Mucosa of stomach (tissue), 1 donor: ENCODE data around the gene SSC5D.

Experiments used
- H3K27me3 ChIP-seq: one replicate; pipeline ENCODE4 v1.7.0; 2013; ENCODE audit warnings: mild to moderate bottlenecking, low read length; ENCODE audit not compliant: control insufficient read depth, insufficient read depth
- H3K36me3 ChIP-seq: one replicate; pipeline ENCODE4 v1.7.0; 2013; ENCODE audit warnings: low read length; ENCODE audit not compliant: control insufficient read depth, insufficient read depth
- H3K4me1 ChIP-seq: one replicate; pipeline ENCODE4 v1.7.0; 2013; ENCODE audit warnings: mild to moderate bottlenecking, low read length; ENCODE audit not compliant: control insufficient read depth, insufficient read depth
- H3K4me3 ChIP-seq: one replicate; pipeline ENCODE4 v1.7.0; 2013; ENCODE audit warnings: low read length
- H3K9ac ChIP-seq: one replicate; pipeline ENCODE4 v1.7.0; 2013; ENCODE audit warnings: mild to moderate bottlenecking, low read length, moderate library complexity
- H3K9me3 ChIP-seq: one replicate; pipeline ENCODE4 v1.7.0; 2013; ENCODE audit warnings: mild to moderate bottlenecking, low read length, moderate library complexity; ENCODE audit not compliant: control insufficient read depth
- donor health status: Pancreatic carcinoma.

Gene SSC5D

DNA sequence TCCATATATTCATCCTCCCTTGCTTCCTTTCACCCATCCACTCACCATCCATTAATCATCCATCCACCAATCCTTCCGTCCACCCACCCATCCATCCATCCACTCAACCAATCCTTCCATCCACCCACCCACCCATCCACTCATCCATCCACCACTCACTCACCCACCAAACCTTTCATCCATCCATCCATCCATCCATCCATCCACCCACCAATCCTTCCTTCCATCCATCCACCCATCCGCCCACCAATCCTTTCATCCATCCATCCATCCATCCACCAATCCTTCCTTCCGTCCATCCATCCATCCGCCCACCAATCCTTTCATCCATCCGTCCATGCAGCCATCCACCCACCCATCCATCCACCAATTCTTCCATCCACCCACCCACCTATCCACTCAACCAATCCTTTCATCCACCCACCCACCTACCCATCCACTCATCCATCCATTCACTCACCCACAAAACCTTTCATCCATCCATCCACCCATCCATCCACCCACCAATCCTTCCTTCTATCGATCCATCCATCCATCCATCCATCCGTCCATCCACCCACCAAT, 54.1 kb downstream of the SSC5D start:
- Histone ChIP-seq H3K36me3 (no peaks in the 10 kb centered on the region), H3K4me1 (peaks cover 22% of the 10 kb centered on the region)

DNA sequence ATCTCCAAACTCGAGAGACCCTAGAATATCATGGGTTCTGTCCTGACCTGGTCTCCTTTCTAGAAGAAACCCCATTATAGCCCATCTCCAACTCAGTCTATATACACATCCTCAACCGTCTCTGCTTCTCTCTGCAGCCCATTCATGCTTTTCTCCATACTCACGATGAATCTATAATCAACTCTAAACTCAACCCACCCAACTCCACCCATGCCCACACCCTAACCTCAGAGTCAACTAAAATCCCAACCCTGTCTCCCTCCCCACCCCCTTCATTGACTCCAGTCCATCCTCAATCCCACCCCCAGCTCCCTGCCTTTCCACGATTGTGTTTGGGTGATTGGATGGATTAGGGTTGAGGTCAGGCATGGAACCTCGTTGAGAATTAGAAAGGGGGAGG, 55.3 kb downstream of the SSC5D start:
- Histone ChIP-seq H3K9me3 (no peaks in the 10 kb centered on the region), H3K9ac (no peak overlapping the region), H3K27me3 (no peaks in the 10 kb centered on the region), H3K36me3 (no peaks in the 10 kb centered on the region), H3K4me3 (no peak overlapping the region), H3K4me1 (peaks cover 32% of the 10 kb centered on the region)

More for the DNA sequence above, 54.1 kb downstream of the SSC5D start:
- H3K4me3 ChIP-seq: no peak overlapping the region
- no peaks in the 10 kb centered on the region for H3K27me3 ChIP-seq
- no peaks in the 10 kb centered on the region for H3K9me3 ChIP-seq
- H3K9ac ChIP-seq: no peak overlapping the region

GRCh38 chr19:55544014-55544413, 55.8 kb downstream of the SSC5D start:
- Histone ChIP-seq H3K36me3 (no peaks in the 10 kb centered on the region), H3K9ac (no peak overlapping the region), H3K27me3 (no peaks in the 10 kb centered on the region), H3K9me3 (no peaks in the 10 kb centered on the region), H3K4me1 (peaks cover 32% of the 10 kb centered on the region), H3K4me3 (no peak overlapping the region)

DNA sequence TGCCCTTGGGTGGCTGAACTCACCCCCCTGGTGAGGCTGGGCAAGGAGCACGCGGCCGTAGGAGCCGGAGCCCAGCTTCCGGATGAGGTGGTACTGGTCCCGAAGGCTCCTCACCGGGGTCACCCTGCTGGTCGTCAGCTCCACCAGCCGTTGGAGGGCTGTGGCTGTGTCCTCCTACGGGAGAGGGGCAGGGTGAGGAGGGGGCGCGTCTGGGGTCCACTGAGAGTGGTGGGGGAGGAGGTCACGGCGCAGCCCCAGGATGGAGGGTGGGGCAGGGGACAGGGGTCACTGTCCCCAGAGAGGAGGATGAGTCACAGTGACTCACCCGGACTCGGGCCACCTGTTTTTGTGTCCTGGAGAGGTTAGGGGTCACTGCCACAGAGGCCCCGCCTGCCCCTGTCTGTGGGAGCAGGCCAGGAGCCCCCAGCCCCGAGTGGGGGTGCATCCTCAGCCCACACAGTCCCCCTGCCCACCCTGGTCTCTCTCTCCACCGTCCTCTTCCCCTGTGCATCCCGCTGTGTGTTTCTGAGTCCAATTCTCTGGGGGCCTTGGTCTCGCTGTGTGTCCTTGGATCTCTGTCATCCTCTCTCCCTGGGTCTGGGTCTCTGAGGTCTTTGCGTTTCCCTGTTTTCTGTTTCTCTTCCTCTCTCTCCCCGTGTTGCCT, 56.7 kb downstream of the SSC5D start:
- Histone ChIP-seq H3K4me3 (no peak overlapping the region), H3K36me3 (no peaks in the 10 kb centered on the region), H3K9ac (no peak overlapping the region), H3K4me1 (peaks cover 37% of the 10 kb centered on the region), H3K27me3 (no peaks in the 10 kb centered on the region), H3K9me3 (no peaks in the 10 kb centered on the region)

GRCh38 chr19:55545443-55545842, 57.2 kb downstream of the SSC5D start, which contains the start of gene SBK3:
TSS of gene SBK3 (minus strand) at chr19:55545543. CDS start at chr19:55545543, 0 bp downstream.
- peak within 1 kb of the TSS; percentile 22 for H3K9ac ChIP-seq
- H3K9me3 ChIP-seq: no peaks in the 10 kb centered on the region
- H3K4me1 ChIP-seq: peaks cover 42% of the 10 kb centered on the region
- no peaks in the 10 kb centered on the region for H3K27me3 ChIP-seq
- H3K36me3 ChIP-seq: no peaks in the 10 kb centered on the region
- H3K4me3 ChIP-seq: no peak within 1 kb of the TSS

GRCh38 chr19:55546011-55546410, 57.8 kb downstream of the SSC5D start:
- no peaks in the 10 kb centered on the region for H3K9me3 ChIP-seq
- H3K9ac ChIP-seq: peak overlapping the region; percentile 22
- H3K4me1 ChIP-seq: peaks cover 42% of the 10 kb centered on the region
- H3K36me3 ChIP-seq: no peaks in the 10 kb centered on the region
- no peak overlapping the region for H3K4me3 ChIP-seq
- no peaks in the 10 kb centered on the region for H3K27me3 ChIP-seq

- no peaks in the 10 kb centered on the region for H3K9me3 ChIP-seq
- H3K27me3 ChIP-seq: no peaks in the 10 kb centered on the region
- no peaks in the 10 kb centered on the region for H3K36me3 ChIP-seq
- H3K4me3 ChIP-seq: no peak overlapping the region
- peaks cover 42% of the 10 kb centered on the region for H3K4me1 ChIP-seq
- peak overlapping the region; percentile 7 for H3K9ac ChIP-seq
Observed at GRCh38 chr19:55546822-55547614, 58.8 kb downstream of the SSC5D start.

DNA sequence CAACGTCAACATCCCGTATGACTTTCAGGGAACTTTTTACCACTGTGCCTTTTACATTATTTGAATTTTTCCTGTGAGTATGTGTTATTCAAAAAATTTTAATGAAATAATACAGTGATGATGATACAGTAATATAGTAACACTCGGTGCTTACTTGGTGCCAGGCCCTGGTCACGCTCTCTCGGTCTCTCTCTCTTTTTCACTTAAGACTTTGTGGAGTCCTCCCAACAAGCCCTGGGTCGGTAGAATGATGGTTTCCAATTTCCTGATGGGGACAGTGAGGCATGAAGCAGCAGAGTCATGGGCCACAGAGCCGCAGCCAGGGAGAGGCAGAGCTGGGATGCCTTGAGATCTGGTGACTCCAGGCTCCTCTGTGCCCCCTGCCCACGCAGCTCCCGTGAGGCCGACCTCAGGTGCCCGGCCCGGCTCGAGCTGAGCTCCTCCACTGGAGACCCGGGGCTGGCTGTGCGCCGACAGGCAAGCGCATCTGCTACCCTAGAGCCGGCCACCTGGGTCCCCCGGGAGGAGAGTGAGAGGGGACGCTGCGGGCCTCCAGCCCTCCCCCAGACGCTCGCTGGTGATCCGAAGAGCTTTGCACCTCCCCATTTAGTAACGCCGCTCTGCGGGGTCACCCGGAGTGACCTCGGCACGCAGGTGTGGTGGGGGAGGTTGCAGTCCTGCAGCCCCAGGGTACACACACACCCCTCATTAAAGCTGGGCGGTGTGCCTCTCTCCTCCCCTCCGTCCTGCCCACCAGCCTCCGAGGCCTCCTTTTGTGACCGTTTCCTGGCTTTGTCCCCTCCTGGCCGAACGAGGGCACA, 61.5 kb downstream of the SSC5D start:
- Histone ChIP-seq H3K27me3 (no peaks in the 10 kb centered on the region), H3K9me3 (no peaks in the 10 kb centered on the region), H3K4me3 (peak overlapping the region; percentile 41), H3K4me1 (peaks cover 54% of the 10 kb centered on the region), H3K9ac (peak overlapping the region; percentile 71), H3K36me3 (no peaks in the 10 kb centered on the region)

GRCh38 chr19:55550321-55550650, 62.0 kb downstream of the SSC5D start:
- H3K9me3 ChIP-seq: no peaks in the 10 kb centered on the region
- peaks cover 55% of the 10 kb centered on the region for H3K4me1 ChIP-seq
- H3K4me3 ChIP-seq: no peak overlapping the region
- no peaks in the 10 kb centered on the region for H3K36me3 ChIP-seq
- peak overlapping the region; percentile 71 for H3K9ac ChIP-seq
- no peaks in the 10 kb centered on the region for H3K27me3 ChIP-seq

GRCh38 chr19:55552206-55552605, 64.0 kb downstream of the SSC5D start:
- no peak overlapping the region for H3K9ac ChIP-seq
- H3K9me3 ChIP-seq: no peaks in the 10 kb centered on the region
- no peaks in the 10 kb centered on the region for H3K27me3 ChIP-seq
- peaks cover 39% of the 10 kb centered on the region for H3K4me1 ChIP-seq
- H3K4me3 ChIP-seq: no peak overlapping the region
- H3K36me3 ChIP-seq: no peaks in the 10 kb centered on the region

DNA sequence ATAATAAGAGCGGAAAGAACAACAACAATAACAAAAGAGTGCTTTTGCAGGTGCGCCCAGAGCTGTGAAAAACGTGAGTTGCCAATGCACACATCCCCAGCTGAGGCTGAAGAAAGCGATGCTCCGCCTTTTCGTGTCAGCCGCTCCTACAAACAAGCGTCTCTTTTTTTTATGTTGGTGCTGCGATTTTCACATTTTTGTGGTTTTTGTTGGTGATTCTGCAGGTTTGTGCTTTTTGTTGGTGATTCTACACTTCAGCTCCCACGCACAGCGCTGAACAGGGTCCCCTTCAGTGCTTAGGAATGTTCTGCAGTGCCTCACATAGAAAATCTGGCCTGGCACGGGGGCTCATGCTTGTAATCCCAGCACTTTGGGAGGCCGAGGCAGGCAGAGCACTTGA, 64.4 kb downstream of the SSC5D start:
- Histone ChIP-seq H3K4me3 (no peak overlapping the region), H3K36me3 (no peaks in the 10 kb centered on the region), H3K9me3 (no peaks in the 10 kb centered on the region), H3K27me3 (no peaks in the 10 kb centered on the region), H3K9ac (no peak overlapping the region), H3K4me1 (peaks cover 35% of the 10 kb centered on the region)
